ENCODE results near the gene FOXC1.

GRCh38 chr6:1593958-1594314 is 15.8 kb upstream of the FOXC1 start:
- TF ChIP-seq EP300 (conservative IDR thresholded peaks at IDR 0.05; ENCODE audit: poor library complexity, severe bottlenecking) (no peak), CTCF (IDR thresholded peaks at IDR 0.05; ENCODE audit: poor library complexity, severe bottlenecking) (no peak), RAD21 (conservative IDR thresholded peaks at IDR 0.05) (no peak), REST (IDR thresholded peaks at IDR 0.05; ENCODE audit: borderline replicate concordance) (no peak), POLR2AphosphoS5 (IDR thresholded peaks at IDR 0.05) (no peak), EZH2 (IDR thresholded peaks at IDR 0.05; ENCODE audit: borderline replicate concordance, insufficient read depth, low read length, poor library complexity, severe bottlenecking) (no peak), MXI1 (conservative IDR thresholded peaks at IDR 0.05; ENCODE audit: poor library complexity, severe bottlenecking) (no peak), SMC3 (conservative IDR thresholded peaks at IDR 0.05; ENCODE audit: poor library complexity) (no peak), TAF1 (IDR thresholded peaks at IDR 0.05; ENCODE audit: low read depth) (no peak)

All from neural cell (in vitro differentiated cells).